Measurements from ENCODE around the gene RBM33.

The RBM33 gene

GRCh38 chr7:155621418-155621980 lies 23.0 kb upstream of the RBM33 start:
- no peaks in the 10 kb centered on the region for H3K36me3 ChIP-seq (ENCODE audit: control insufficient read depth in 2 of 2, insufficient read depth in 2 of 2, low read length in 2 of 2)

DNA sequence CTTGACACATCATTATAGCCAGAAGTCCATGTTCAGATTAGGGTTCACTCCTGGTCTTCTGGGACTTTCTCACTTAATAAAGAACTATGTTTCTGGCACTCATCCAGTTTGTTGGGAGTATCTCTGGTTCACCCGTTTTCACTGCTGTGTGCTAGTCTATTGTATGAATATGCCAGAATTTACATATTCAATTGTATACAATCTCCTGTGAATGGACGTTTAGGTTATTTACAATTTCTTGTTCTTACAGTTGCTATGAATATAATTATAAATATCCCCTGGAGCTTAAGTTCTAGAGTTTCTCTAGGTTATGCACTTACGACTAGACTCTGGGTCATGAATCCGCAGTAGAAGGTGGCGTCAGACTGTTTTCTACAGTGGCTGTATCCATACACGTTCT lies 20.0 kb upstream of the RBM33 start:
- H3K4me3 ChIP-seq (ENCODE audit: low read length in 2 of 2) = no peak overlapping the region
- H3K9me3 ChIP-seq (ENCODE audit: control insufficient read depth in 2 of 2, low read length in 2 of 2) = no peaks in the 10 kb centered on the region
- H3K27ac ChIP-seq (ENCODE audit: low read depth in 2 of 2, low read length in 2 of 2) = no peak overlapping the region
- H3K9ac ChIP-seq (ENCODE audit: low read depth in 1 of 2, low read length in 2 of 2) = no peak overlapping the region
- no peaks in the 10 kb centered on the region for H3K36me3 ChIP-seq (ENCODE audit: control insufficient read depth in 2 of 2, insufficient read depth in 2 of 2, low read length in 2 of 2)
- H3K4me1 ChIP-seq (ENCODE audit: control insufficient read depth in 2 of 2, insufficient read depth in 2 of 2, low read length in 2 of 2) = peaks cover 4 to 5% of the 10 kb centered on the region in 2 donors
- no peaks in the 10 kb centered on the region for H3K27me3 ChIP-seq (ENCODE audit: control insufficient read depth in 2 of 2, insufficient read depth in 2 of 2, low read length in 2 of 2)

More at GRCh38 chr7:155621418-155621980, 23.0 kb upstream of the RBM33 start:
- H3K4me3 ChIP-seq (ENCODE audit: low read length in 2 of 2) = no peak overlapping the region
- H3K27ac ChIP-seq (ENCODE audit: low read depth in 2 of 2, low read length in 2 of 2) = no peak overlapping the region
- H3K4me1 ChIP-seq (ENCODE audit: control insufficient read depth in 2 of 2, insufficient read depth in 2 of 2, low read length in 2 of 2) = peaks cover 12 to 16% of the 10 kb centered on the region in 2 donors
- no peaks in the 10 kb centered on the region for H3K9me3 ChIP-seq (ENCODE audit: control insufficient read depth in 2 of 2, low read length in 2 of 2)
- H3K9ac ChIP-seq (ENCODE audit: low read depth in 1 of 2, low read length in 2 of 2) = no peak overlapping the region
- H3K27me3 ChIP-seq (ENCODE audit: control insufficient read depth in 2 of 2, insufficient read depth in 2 of 2, low read length in 2 of 2) = no peaks in the 10 kb centered on the region

DNA sequence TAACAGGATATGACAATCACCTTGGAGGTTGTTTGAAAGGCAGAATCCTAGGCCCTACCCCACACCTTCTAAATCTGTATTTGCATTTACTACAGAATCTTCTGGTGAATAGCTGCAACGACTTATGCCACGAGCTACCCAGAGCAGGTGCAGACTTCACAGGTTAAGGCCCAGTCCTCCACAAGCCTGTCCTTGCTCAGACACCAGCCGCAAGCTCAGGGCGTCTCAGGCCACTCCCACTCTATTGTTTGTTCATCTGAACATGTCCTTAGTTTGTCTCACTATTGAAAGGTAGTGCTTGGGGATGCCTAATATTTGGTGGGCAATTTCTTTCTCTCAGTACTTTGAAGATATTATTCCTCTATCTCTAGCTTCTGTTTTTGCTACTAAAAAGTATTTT lies 18.9 kb upstream of the RBM33 start:
- no peaks in the 10 kb centered on the region for H3K27me3 ChIP-seq (ENCODE audit: control insufficient read depth in 2 of 2, insufficient read depth in 2 of 2, low read length in 2 of 2)
- no peak overlapping the region for H3K4me3 ChIP-seq (ENCODE audit: low read length in 2 of 2)
- H3K36me3 ChIP-seq (ENCODE audit: control insufficient read depth in 2 of 2, insufficient read depth in 2 of 2, low read length in 2 of 2) = no peaks in the 10 kb centered on the region
- no peak overlapping the region for H3K27ac ChIP-seq (ENCODE audit: low read depth in 2 of 2, low read length in 2 of 2)
- no peaks in the 10 kb centered on the region for H3K9me3 ChIP-seq (ENCODE audit: control insufficient read depth in 2 of 2, low read length in 2 of 2)
- no peaks in the 10 kb centered on the region for H3K4me1 ChIP-seq (ENCODE audit: control insufficient read depth in 2 of 2, insufficient read depth in 2 of 2, low read length in 2 of 2)
- no peak overlapping the region for H3K9ac ChIP-seq (ENCODE audit: low read depth in 1 of 2, low read length in 2 of 2)

GRCh38 chr7:155629171-155629570 lies 15.3 kb upstream of the RBM33 start:
- Histone ChIP-seq H3K4me1 (ENCODE audit: control insufficient read depth in 2 of 2, insufficient read depth in 2 of 2, low read length in 2 of 2) (no peaks in the 10 kb centered on the region), H3K27ac (ENCODE audit: low read depth in 2 of 2, low read length in 2 of 2) (no peak overlapping the region), H3K27me3 (ENCODE audit: control insufficient read depth in 2 of 2, insufficient read depth in 2 of 2, low read length in 2 of 2) (no peaks in the 10 kb centered on the region), H3K36me3 (ENCODE audit: control insufficient read depth in 2 of 2, insufficient read depth in 2 of 2, low read length in 2 of 2) (no peaks in the 10 kb centered on the region), H3K9ac (ENCODE audit: low read depth in 1 of 2, low read length in 2 of 2) (no peak overlapping the region), H3K9me3 (ENCODE audit: control insufficient read depth in 2 of 2, low read length in 2 of 2) (no peaks in the 10 kb centered on the region), H3K4me3 (ENCODE audit: low read length in 2 of 2) (no peak overlapping the region)

GRCh38 chr7:155631155-155631554 lies 13.3 kb upstream of the RBM33 start:
- H3K9ac ChIP-seq (ENCODE audit: low read depth in 1 of 2, low read length in 2 of 2) = no peak overlapping the region
- no peaks in the 10 kb centered on the region for H3K9me3 ChIP-seq (ENCODE audit: control insufficient read depth in 2 of 2, low read length in 2 of 2)
- no peaks in the 10 kb centered on the region for H3K4me1 ChIP-seq (ENCODE audit: control insufficient read depth in 2 of 2, insufficient read depth in 2 of 2, low read length in 2 of 2)
- no peak overlapping the region for H3K4me3 ChIP-seq (ENCODE audit: low read length in 2 of 2)
- no peak overlapping the region for H3K27ac ChIP-seq (ENCODE audit: low read depth in 2 of 2, low read length in 2 of 2)
- H3K27me3 ChIP-seq (ENCODE audit: control insufficient read depth in 2 of 2, insufficient read depth in 2 of 2, low read length in 2 of 2) = no peaks in the 10 kb centered on the region
- H3K36me3 ChIP-seq (ENCODE audit: control insufficient read depth in 2 of 2, insufficient read depth in 2 of 2, low read length in 2 of 2) = no peaks in the 10 kb centered on the region

DNA sequence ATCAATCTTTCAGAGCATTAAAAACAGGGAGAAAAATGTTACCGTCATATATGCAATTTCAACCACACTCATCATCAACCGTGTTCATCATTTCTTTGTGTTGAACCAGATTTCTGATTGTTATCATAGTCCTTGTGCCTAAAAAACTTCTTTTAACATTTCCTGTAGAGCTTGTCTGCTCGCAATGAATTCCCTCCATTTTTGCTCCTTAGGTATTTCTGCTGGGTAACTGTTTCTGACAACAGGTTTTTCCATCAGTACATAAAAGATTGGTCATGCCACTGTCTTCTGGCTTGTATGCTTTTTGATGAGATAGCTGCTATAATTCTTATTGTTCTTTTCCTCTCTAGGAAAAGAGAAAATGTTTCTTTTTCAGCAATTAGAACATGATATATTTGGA lies 8.6 kb upstream of the RBM33 start:
- Histone ChIP-seq H3K27ac (ENCODE audit: low read depth in 2 of 2, low read length in 2 of 2) (no peak overlapping the region), H3K36me3 (ENCODE audit: control insufficient read depth in 2 of 2, insufficient read depth in 2 of 2, low read length in 2 of 2) (peaks cover 0 to 5% of the 10 kb centered on the region in 2 donors), H3K9me3 (ENCODE audit: control insufficient read depth in 2 of 2, low read length in 2 of 2) (peaks cover 3% of the 10 kb centered on the region in 2 donors), H3K27me3 (ENCODE audit: control insufficient read depth in 2 of 2, insufficient read depth in 2 of 2, low read length in 2 of 2) (no peaks in the 10 kb centered on the region), H3K4me1 (ENCODE audit: control insufficient read depth in 2 of 2, insufficient read depth in 2 of 2, low read length in 2 of 2) (no peaks in the 10 kb centered on the region), H3K9ac (ENCODE audit: low read depth in 1 of 2, low read length in 2 of 2) (no peak overlapping the region), H3K4me3 (ENCODE audit: low read length in 2 of 2) (no peak overlapping the region)

DNA sequence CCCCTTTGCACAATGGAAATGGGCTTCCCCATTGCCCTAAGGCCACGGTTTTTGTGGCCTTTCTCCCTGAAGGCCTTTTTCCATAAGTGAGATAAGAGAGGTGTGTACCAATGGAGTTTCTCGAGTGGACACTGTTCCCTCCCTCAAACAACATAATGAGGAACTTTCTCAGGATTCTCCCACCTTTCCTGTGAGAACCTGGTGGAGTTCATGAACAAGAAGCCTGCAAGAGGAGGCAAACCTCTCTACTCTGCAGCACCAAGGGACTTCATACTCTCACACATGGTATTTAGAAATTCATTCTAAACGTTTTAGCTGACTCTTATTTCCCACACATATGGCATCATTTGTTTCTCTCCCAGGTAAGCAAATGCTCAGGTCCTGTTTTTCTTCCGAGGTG lies 7.3 kb upstream of the RBM33 start:
- Histone ChIP-seq H3K36me3 (ENCODE audit: control insufficient read depth in 2 of 2, insufficient read depth in 2 of 2, low read length in 2 of 2) (peaks cover 2 to 13% of the 10 kb centered on the region in 2 donors), H3K9me3 (ENCODE audit: control insufficient read depth in 2 of 2, low read length in 2 of 2) (peaks cover 3% of the 10 kb centered on the region in 2 donors), H3K9ac (ENCODE audit: low read depth in 1 of 2, low read length in 2 of 2) (no peak overlapping the region), H3K4me1 (ENCODE audit: control insufficient read depth in 2 of 2, insufficient read depth in 2 of 2, low read length in 2 of 2) (no peaks in the 10 kb centered on the region), H3K27ac (ENCODE audit: low read depth in 2 of 2, low read length in 2 of 2) (no peak overlapping the region), H3K27me3 (ENCODE audit: control insufficient read depth in 2 of 2, insufficient read depth in 2 of 2, low read length in 2 of 2) (no peaks in the 10 kb centered on the region), H3K4me3 (ENCODE audit: low read length in 2 of 2) (no peak overlapping the region)

DNA sequence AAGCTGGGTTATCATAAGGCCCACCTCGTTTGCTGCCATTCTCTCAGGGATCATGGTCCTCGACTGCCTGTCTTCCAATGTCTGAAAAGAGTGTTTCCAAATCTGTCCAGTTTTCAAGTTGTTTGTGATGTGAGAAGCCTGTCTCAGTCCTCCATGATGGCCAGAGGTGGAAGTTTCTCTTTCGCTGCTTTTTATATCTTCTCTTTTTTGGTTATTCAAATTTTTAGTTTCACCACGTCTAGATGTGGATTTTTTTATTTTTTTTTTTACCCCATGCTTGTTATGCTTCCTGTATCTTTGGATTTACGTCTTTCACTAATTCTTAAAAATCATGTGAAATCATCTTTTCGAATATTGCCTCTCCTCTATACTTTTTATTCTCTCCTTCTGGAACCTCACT lies 6.1 kb upstream of the RBM33 start:
- no peak overlapping the region for H3K4me3 ChIP-seq (ENCODE audit: low read length in 2 of 2)
- H3K9ac ChIP-seq (ENCODE audit: low read depth in 1 of 2, low read length in 2 of 2) = no peak overlapping the region
- H3K4me1 ChIP-seq (ENCODE audit: control insufficient read depth in 2 of 2, insufficient read depth in 2 of 2, low read length in 2 of 2) = peaks cover 1 to 2% of the 10 kb centered on the region in 2 donors
- peaks cover 3% of the 10 kb centered on the region in 2 donors for H3K9me3 ChIP-seq (ENCODE audit: control insufficient read depth in 2 of 2, low read length in 2 of 2)
- no peak overlapping the region for H3K27ac ChIP-seq (ENCODE audit: low read depth in 2 of 2, low read length in 2 of 2)
- H3K27me3 ChIP-seq (ENCODE audit: control insufficient read depth in 2 of 2, insufficient read depth in 2 of 2, low read length in 2 of 2) = no peaks in the 10 kb centered on the region
- peaks cover 2 to 13% of the 10 kb centered on the region in 2 donors for H3K36me3 ChIP-seq (ENCODE audit: control insufficient read depth in 2 of 2, insufficient read depth in 2 of 2, low read length in 2 of 2)

GRCh38 chr7:155639958-155640520 lies 4.4 kb upstream of the RBM33 start:
- Histone ChIP-seq H3K27ac (ENCODE audit: low read depth in 2 of 2, low read length in 2 of 2) (no peak overlapping the region), H3K4me1 (ENCODE audit: control insufficient read depth in 2 of 2, insufficient read depth in 2 of 2, low read length in 2 of 2) (peaks cover 5 to 6% of the 10 kb centered on the region in 2 donors), H3K4me3 (ENCODE audit: low read length in 2 of 2) (no peak overlapping the region), H3K9me3 (ENCODE audit: control insufficient read depth in 2 of 2, low read length in 2 of 2) (peaks cover 3% of the 10 kb centered on the region in 2 donors), H3K9ac (ENCODE audit: low read depth in 1 of 2, low read length in 2 of 2) (no peak overlapping the region), H3K27me3 (ENCODE audit: control insufficient read depth in 2 of 2, insufficient read depth in 2 of 2, low read length in 2 of 2) (no peaks in the 10 kb centered on the region), H3K36me3 (ENCODE audit: control insufficient read depth in 2 of 2, insufficient read depth in 2 of 2, low read length in 2 of 2) (peaks cover 2 to 13% of the 10 kb centered on the region in 2 donors)

GRCh38 chr7:155640629-155641028 lies 3.8 kb upstream of the RBM33 start:
- Histone ChIP-seq H3K4me3 (ENCODE audit: low read length in 2 of 2) (no peak overlapping the region), H3K9me3 (ENCODE audit: control insufficient read depth in 2 of 2, low read length in 2 of 2) (peaks cover 3% of the 10 kb centered on the region in 2 donors), H3K27me3 (ENCODE audit: control insufficient read depth in 2 of 2, insufficient read depth in 2 of 2, low read length in 2 of 2) (no peaks in the 10 kb centered on the region), H3K9ac (ENCODE audit: low read depth in 1 of 2, low read length in 2 of 2) (no peak overlapping the region), H3K36me3 (ENCODE audit: control insufficient read depth in 2 of 2, insufficient read depth in 2 of 2, low read length in 2 of 2) (peaks cover 2 to 13% of the 10 kb centered on the region in 2 donors), H3K27ac (ENCODE audit: low read depth in 2 of 2, low read length in 2 of 2) (no peak overlapping the region), H3K4me1 (ENCODE audit: control insufficient read depth in 2 of 2, insufficient read depth in 2 of 2, low read length in 2 of 2) (peaks cover 6 to 8% of the 10 kb centered on the region in 2 donors)
